HCT116 (cell line): ENCODE data around the gene MLXIPL.

Source experiments
- CTCF ChIP-seq, 3 experiments: fragments of 200-600 bp in 1 of 3; sonication (generic) in 1 of 3; IDR thresholded peaks in 2 of 3; conservative IDR thresholded peaks in 1 of 3; 2 replicates each; pipeline ENCODE4 v1.5.1; 2012 to 2017; ENCODE audit warnings: low read depth in 2 of 3, low read length in 2 of 3, antibody characterized with exemption in 1 of 3, borderline replicate concordance in 1 of 3, control low read depth in 1 of 3, mild to moderate bottlenecking in 1 of 3, mixed read lengths in 1 of 3, mixed run types in 1 of 3, moderate library complexity in 1 of 3; ENCODE audit not compliant: insufficient read depth in 1 of 3
- EGR1 ChIP-seq: IDR thresholded peaks from 2 replicates; pipeline ENCODE4 v1.6.1; 2012; ENCODE audit warnings: low read depth
- EZH2 ChIP-seq: fragments of 200-600 bp; sonication (generic); IDR thresholded peaks from 2 replicates; pipeline ENCODE4 v1.6.1; 2017; ENCODE audit warnings: antibody characterized with exemption, mixed run types
- EZH2phosphoT487 ChIP-seq: fragments of 200-600 bp; IDR thresholded peaks from 2 replicates; pipeline ENCODE4 v1.6.1; 2018; ENCODE audit warnings: antibody characterized with exemption, borderline replicate concordance
- JUND ChIP-seq: IDR thresholded peaks from 2 replicates; pipeline ENCODE4 v1.6.1; 2012
- POLR2A ChIP-seq: IDR thresholded peaks from 2 replicates; pipeline ENCODE4 v1.7.0; 2011; ENCODE audit warnings: borderline replicate concordance; ENCODE audit not compliant: insufficient read depth, insufficient read length; ENCODE audit errors: extremely low read depth
- SIN3A ChIP-seq: IDR thresholded peaks from 2 replicates; pipeline ENCODE4 v1.6.1; 2012; ENCODE audit warnings: low read depth
- SP1 ChIP-seq: IDR thresholded peaks from 2 replicates; pipeline ENCODE4 v1.6.1; 2012; ENCODE audit warnings: low read depth
- TF ChIP-seq, protein P1 (sequence below): IDR thresholded peaks from 2 replicates; pipeline ENCODE4 v1.6.1; 2011; ENCODE audit warnings: mild to moderate bottlenecking, low read length, moderate library complexity; ENCODE audit not compliant: insufficient replicate concordance; ENCODE audit errors: extremely low read depth

- peak; percentile 89 to 99 (median 94) for TF ChIP-seq CTCF (IDR thresholded peaks at IDR 0.05 in 2 of 3, conservative IDR thresholded peaks at IDR 0.05 in 1 of 3; ENCODE audit: borderline replicate concordance in 1 of 3, insufficient read depth in 1 of 3, low read depth in 2 of 3, low read length in 2 of 3)
- TF ChIP-seq JUND, result no peak
- TF ChIP-seq EGR1, result no peak
- TF ChIP-seq POLR2A, result no peak
- no peak for TF ChIP-seq SIN3A
- no peak for TF ChIP-seq EZH2
- TF ChIP-seq SP1, result no peak
- TF ChIP-seq EZH2phosphoT487, result no peak
- TF ChIP-seq, protein P1, sequence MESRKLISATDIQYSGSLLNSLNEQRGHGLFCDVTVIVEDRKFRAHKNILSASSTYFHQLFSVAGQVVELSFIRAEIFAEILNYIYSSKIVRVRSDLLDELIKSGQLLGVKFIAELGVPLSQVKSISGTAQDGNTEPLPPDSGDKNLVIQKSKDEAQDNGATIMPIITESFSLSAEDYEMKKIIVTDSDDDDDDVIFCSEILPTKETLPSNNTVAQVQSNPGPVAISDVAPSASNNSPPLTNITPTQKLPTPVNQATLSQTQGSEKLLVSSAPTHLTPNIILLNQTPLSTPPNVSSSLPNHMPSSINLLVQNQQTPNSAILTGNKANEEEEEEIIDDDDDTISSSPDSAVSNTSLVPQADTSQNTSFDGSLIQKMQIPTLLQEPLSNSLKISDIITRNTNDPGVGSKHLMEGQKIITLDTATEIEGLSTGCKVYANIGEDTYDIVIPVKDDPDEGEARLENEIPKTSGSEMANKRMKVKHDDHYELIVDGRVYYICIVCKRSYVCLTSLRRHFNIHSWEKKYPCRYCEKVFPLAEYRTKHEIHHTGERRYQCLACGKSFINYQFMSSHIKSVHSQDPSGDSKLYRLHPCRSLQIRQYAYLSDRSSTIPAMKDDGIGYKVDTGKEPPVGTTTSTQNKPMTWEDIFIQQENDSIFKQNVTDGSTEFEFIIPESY, result no peak
These were observed 17.3 kb downstream of the MLXIPL start for GRCh38 chr7:73606801-73607691.
